ENCODE results near the gene RAI14. TPM values are rescaled to one million over a fixed set of nuclear protein-coding genes. Genes with fewer than 3 reads are reported as not detected.
"Not testable (repeated sequence)": the region's sequence is repeated elsewhere in the genome, so short reads cannot be mapped to it uniquely, and the experiment has no call there.

Gene RAI14
- polyA plus RNA-seq, 5 donors: 38.4 to 62.8 (median 53.9) TPM

- no peak for DNase-seq
Measured at GRCh38 chr5:34697308-34698108, 41.4 kb downstream of the RAI14 start.

- no peak for DNase-seq
Measured at GRCh38 chr5:34698109-34698419, 41.9 kb downstream of the RAI14 start.

- DNase-seq: no peak
Measured at GRCh38 chr5:34698754-34699153, 42.6 kb downstream of the RAI14 start.

GRCh38 chr5:34699155-34700077 lies 43.3 kb downstream of the RAI14 start:
- DNase-seq: no peak

GRCh38 chr5:34700078-34700452 lies 43.9 kb downstream of the RAI14 start:
- DNase-seq: no peak

- not testable (repeated sequence) for DNase-seq
Measured at GRCh38 chr5:34701442-34701841, 45.3 kb downstream of the RAI14 start.

- no peak for DNase-seq
Measured at GRCh38 chr5:34703767-34704713, 47.9 kb downstream of the RAI14 start.

- DNase-seq: no peak
Measured at GRCh38 chr5:34706084-34706483, 50.0 kb downstream of the RAI14 start.

- no peak for DNase-seq
Measured at GRCh38 chr5:34707451-34708107, 51.5 kb downstream of the RAI14 start.

GRCh38 chr5:34708777-34709176 lies 52.6 kb downstream of the RAI14 start:
- no peak for DNase-seq

GRCh38 chr5:34709861-34710673 lies 53.9 kb downstream of the RAI14 start:
- no peak for DNase-seq

- DNase-seq: no peak
Measured at GRCh38 chr5:34712565-34712964, 56.4 kb downstream of the RAI14 start.

- DNase-seq: no peak
Measured at GRCh38 chr5:34715711-34716110, 59.6 kb downstream of the RAI14 start.

GRCh38 chr5:34716986-34717385 lies 60.9 kb downstream of the RAI14 start:
- DNase-seq: no peak

- peak in 1 of 2 donors; percentile 24 for DNase-seq
Measured at GRCh38 chr5:34717426-34718327, 61.5 kb downstream of the RAI14 start.

GRCh38 chr5:34718516-34718915 lies 62.4 kb downstream of the RAI14 start:
- no peak for DNase-seq

GRCh38 chr5:34719029-34719428 lies 62.9 kb downstream of the RAI14 start:
- DNase-seq: no peak

- DNase-seq: no peak
Measured at GRCh38 chr5:34721327-34721726, 65.2 kb downstream of the RAI14 start.

- DNase-seq: no peak
Measured at GRCh38 chr5:34722183-34722582, 66.1 kb downstream of the RAI14 start.

Measured in right lung (tissue), 5 donors.